Omental fat pad (tissue), 4 donors: ENCODE results near the gene NOP16. TPM values are rescaled to one million over a fixed set of nuclear protein-coding genes. Genes with fewer than 3 reads are reported as not detected.

Experiments
- ATAC-seq: fragments of 150-250 bp; one replicate; pipeline ENCODE4 v1.9.1; 2016; ENCODE audit warnings: mild to moderate bottlenecking, moderate library complexity; ENCODE audit not compliant: low FRiP score
- DNase-seq: peaks from one replicate; pipeline ENCODE4 v3.0.0-alpha.2; 2019; ENCODE audit warnings: low spot score
- CTCF ChIP-seq, 3 donors: fragments of 450-650 bp; IDR thresholded peaks; one replicate each; pipeline ENCODE4 v1.5.1; 2016 to 2017; ENCODE audit warnings: antibody characterized with exemption in 3 of 3, mild to moderate bottlenecking in 3 of 3, moderate library complexity in 2 of 3
- total RNA-seq, 4 donors: library from RNA; depleted of rRNA; stranded (reverse); fragments of >200 nt; gene quantifications; one replicate each; pipeline ENCODE4 v1.1.0, GENCODE V29; 2016

The NOP16 gene
- total RNA-seq, 4 donors from 2014 or later: 6.1 to 84.7 (median 24.3) TPM

GRCh38 chr5:176425138-176425537 is 36.7 kb upstream of the NOP16 start:
- TF ChIP-seq CTCF (IDR thresholded peaks at IDR 0.05): no peak
- no peak for DNase-seq
- no peak for ATAC-seq

- ATAC-seq: no peak
Measured at GRCh38 chr5:176424181-176424580, 35.8 kb upstream of the NOP16 start.

GRCh38 chr5:176420972-176421544 is 32.7 kb upstream of the NOP16 start:
- no peak for DNase-seq
- ATAC-seq: no peak
- TF ChIP-seq CTCF (IDR thresholded peaks at IDR 0.05): no peak

More at GRCh38 chr5:176424181-176424580, 35.8 kb upstream of the NOP16 start:
- DNase-seq: no peak
- no peak for TF ChIP-seq CTCF (IDR thresholded peaks at IDR 0.05)

- TF ChIP-seq CTCF (IDR thresholded peaks at IDR 0.05): no peak
- no peak for DNase-seq
- no peak for ATAC-seq
Measured at GRCh38 chr5:176420086-176420485, 31.7 kb upstream of the NOP16 start.

- ATAC-seq (no peak), DNase-seq (no peak)
- TF ChIP-seq CTCF (IDR thresholded peaks at IDR 0.05): no peak
Measured at GRCh38 chr5:176418251-176418650, 29.9 kb upstream of the NOP16 start.

GRCh38 chr5:176416965-176417364 is 28.6 kb upstream of the NOP16 start:
- ATAC-seq (no peak), DNase-seq (no peak)
- no peak for TF ChIP-seq CTCF (IDR thresholded peaks at IDR 0.05)
